Activated B cell treated with CpG ODN at 0.5 μM for 24 hours (primary cell): ENCODE data around the gene DNASE1L3. TPM values are rescaled to one million over a fixed set of nuclear protein-coding genes. Genes with fewer than 3 reads are reported as not detected.

ENCODE experiments used
- ATAC-seq: fragments of 200-7000 bp; cut with Tn5 transposase; one replicate; pipeline ENCODE4 v1.10.0; 2021; ENCODE audit warnings: low read depth, mild to moderate bottlenecking, moderate library complexity
- CTCF ChIA-PET: fragments of 350-600 bp; sonication (Branson Sonifier 250); formaldehyde crosslinking; loops from one replicate; lab custom pipeline; 2021; ENCODE audit warnings: antibody characterized with exemption; lab: Charles Lee
- POLR2A ChIA-PET: fragments of 350-600 bp; sonication (Branson Sonifier 250); formaldehyde crosslinking; loops from one replicate; lab custom pipeline; 2021; ENCODE audit warnings: antibody characterized with exemption; lab: Charles Lee
- DNase-seq: peaks from one replicate; pipeline ENCODE4 v3.0.0; 2022
- H3K27ac Mint-ChIP-seq: one replicate; pipeline ENCODE4 v1.8.0; 2020; ENCODE audit warnings: mixed read lengths
- H3K27me3 Mint-ChIP-seq: one replicate; pipeline ENCODE4 v1.8.0; 2021; ENCODE audit warnings: mixed read lengths
- H3K36me3 Mint-ChIP-seq: one replicate; pipeline ENCODE4 v1.8.0; 2021; ENCODE audit warnings: low read depth, mixed read lengths
- H3K4me1 Mint-ChIP-seq: one replicate; pipeline ENCODE4 v1.8.0; 2021; ENCODE audit warnings: mixed read lengths
- H3K4me3 Mint-ChIP-seq: one replicate; pipeline ENCODE4 v1.8.0; 2020; ENCODE audit warnings: mild to moderate bottlenecking, mixed read lengths
- H3K9me3 Mint-ChIP-seq: one replicate; pipeline ENCODE4 v1.8.0; 2020; ENCODE audit warnings: mixed read lengths
- intact Hi-C: fragments of 100-400 bp; cut with micrococcal nuclease; formaldehyde crosslinking; loops from one replicate; pipeline ENCODE4 v1.15.1; 2024
- total RNA-seq: library from RNA; stranded (reverse); gene quantifications from 2 replicates; pipeline ENCODE4 v1.2.3, GENCODE V29; 2022
- TF ChIP-seq, protein P1 (sequence below): fragments of 200-600 bp; IDR thresholded peaks from one replicate; pipeline ENCODE4 v1.8.0; 2022; ENCODE audit warnings: antibody characterized with exemption, mild to moderate bottlenecking

The DNASE1L3 gene
- total RNA-seq, 1 donor from 2014 or later: 8.1 TPM

DNA sequence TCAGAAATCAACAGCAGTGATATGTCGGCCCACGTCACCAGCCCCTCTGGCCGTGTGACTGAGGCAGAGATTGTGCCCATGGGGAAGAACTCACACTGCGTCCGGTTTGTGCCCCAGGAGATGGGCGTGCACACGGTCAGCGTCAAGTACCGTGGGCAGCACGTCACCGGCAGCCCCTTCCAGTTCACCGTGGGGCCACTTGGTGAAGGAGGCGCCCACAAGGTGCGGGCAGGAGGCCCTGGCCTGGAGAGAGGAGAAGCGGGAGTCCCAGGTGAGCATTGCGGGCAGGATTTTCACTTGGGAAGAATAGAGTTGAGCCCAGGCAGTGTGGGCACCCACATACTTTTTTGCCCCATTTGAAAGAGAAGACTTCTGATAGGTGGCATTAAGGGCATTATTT lies 57.4 kb downstream of the DNASE1L3 start:
- CTCF ChIA-PET: no interaction called here

DNA sequence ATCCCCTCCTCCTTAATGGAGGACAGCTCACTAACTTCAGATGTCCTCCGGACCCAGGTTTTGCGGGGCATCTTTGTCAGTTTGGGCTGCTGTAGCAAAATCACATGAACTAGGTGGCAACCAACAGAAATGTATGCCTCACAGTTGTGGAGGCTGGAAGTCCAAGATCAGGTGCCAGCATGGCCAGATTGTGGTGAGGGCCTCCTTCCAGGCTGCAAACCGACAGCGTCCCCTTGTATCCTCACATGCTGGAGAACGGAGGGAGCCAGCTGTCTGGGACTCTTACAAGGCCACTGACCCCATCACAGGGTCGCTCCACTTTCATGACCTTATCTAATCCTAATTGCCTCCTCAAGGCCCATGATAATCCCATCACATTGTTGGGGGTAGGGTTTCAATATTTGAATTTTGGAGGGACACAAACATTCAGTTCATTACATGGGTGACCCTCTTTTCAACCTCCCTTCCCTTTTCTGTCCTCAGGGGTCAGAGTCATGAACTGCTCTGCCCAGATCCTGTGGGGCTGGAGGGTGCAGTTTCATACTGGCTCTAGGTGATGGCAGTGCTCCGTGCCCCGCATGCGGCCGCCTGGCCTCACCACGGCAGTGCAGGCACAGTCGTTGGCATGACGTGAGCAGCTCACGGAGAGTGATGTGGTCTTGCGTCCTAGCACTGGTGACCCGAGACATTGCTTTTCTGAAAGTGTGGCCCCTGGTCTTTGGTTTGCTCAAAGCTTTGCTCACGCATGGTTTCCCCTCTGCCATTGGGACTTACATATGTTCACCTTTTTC lies 58.4 kb downstream of the DNASE1L3 start:
- H3K36me3 Mint-ChIP-seq: peaks cover 60% of the 10 kb centered on the region
- no peaks in the 10 kb centered on the region for H3K4me1 Mint-ChIP-seq
- no peak overlapping the region for H3K27ac Mint-ChIP-seq
- no peak overlapping the region for H3K4me3 Mint-ChIP-seq
- intact Hi-C loops: no loop called here
- no peak for DNase-seq
- TF ChIP-seq, protein P1, sequence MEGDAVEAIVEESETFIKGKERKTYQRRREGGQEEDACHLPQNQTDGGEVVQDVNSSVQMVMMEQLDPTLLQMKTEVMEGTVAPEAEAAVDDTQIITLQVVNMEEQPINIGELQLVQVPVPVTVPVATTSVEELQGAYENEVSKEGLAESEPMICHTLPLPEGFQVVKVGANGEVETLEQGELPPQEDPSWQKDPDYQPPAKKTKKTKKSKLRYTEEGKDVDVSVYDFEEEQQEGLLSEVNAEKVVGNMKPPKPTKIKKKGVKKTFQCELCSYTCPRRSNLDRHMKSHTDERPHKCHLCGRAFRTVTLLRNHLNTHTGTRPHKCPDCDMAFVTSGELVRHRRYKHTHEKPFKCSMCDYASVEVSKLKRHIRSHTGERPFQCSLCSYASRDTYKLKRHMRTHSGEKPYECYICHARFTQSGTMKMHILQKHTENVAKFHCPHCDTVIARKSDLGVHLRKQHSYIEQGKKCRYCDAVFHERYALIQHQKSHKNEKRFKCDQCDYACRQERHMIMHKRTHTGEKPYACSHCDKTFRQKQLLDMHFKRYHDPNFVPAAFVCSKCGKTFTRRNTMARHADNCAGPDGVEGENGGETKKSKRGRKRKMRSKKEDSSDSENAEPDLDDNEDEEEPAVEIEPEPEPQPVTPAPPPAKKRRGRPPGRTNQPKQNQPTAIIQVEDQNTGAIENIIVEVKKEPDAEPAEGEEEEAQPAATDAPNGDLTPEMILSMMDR: no peak
- no peaks in the 10 kb centered on the region for H3K27me3 Mint-ChIP-seq
- no peaks in the 10 kb centered on the region for H3K9me3 Mint-ChIP-seq
- ChIA-PET POLR2A (no interaction called here), CTCF (no interaction called here)
- ATAC-seq: no peak

More for the DNA sequence above, 57.4 kb downstream of the DNASE1L3 start:
- Mint-ChIP-seq H3K4me3 (no peak overlapping the region), H3K9me3 (no peaks in the 10 kb centered on the region), H3K27ac (no peak overlapping the region), H3K27me3 (no peaks in the 10 kb centered on the region), H3K4me1 (no peaks in the 10 kb centered on the region), H3K36me3 (peaks cover 60% of the 10 kb centered on the region)
- no peak for DNase-seq
- ATAC-seq: no peak
- TF ChIP-seq, protein P1: no peak
- intact Hi-C loops: no loop called here
- POLR2A ChIA-PET: no interaction called here

DNA sequence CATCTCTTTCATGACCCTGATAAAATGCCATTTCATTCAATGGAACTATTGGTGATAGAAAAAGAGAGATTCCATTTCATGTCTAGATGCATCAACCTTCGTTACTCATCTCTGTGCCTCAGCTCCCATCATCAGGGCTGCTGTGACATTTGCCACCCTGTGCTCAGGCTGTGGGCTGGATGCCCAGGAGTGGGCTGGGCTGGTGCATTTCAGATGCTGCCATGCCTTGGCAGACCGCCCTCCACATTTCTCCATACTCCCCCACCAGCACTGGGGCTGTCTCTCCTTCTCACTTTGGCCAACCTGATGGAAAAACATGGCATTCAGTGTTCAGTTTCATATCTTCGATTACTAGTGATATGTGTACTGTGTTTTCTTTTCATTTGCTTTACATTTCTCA lies 59.1 kb downstream of the DNASE1L3 start:
- ChIA-PET POLR2A (no interaction called here), CTCF (no interaction called here)
- Mint-ChIP-seq H3K4me1 (no peaks in the 10 kb centered on the region), H3K27ac (no peak overlapping the region), H3K27me3 (no peaks in the 10 kb centered on the region), H3K4me3 (no peak overlapping the region), H3K36me3 (peaks cover 63% of the 10 kb centered on the region), H3K9me3 (no peaks in the 10 kb centered on the region)
- intact Hi-C loops: no loop called here
- ATAC-seq: no peak
- DNase-seq: no peak
- TF ChIP-seq, protein P1: no peak

DNA sequence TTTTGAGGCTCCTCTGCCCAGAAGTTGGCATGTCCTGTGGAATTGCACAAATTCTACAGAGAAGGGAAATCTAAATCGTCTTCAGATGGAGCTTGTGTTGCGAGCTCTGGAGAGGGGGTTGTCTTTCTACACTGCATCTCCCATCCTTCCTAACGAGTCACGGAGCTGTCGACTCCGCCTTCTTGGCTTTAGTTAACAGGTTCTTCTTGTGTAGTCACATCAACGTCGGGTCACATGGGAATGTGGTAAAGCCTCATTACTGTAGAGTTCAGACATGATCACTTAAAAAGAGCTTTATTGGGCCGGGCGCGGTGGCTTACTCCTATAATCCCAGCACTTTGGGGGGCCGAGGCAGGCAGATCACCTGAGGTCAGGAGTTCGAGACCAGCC lies 60.0 kb downstream of the DNASE1L3 start:
- no peak overlapping the region for H3K4me3 Mint-ChIP-seq
- intact Hi-C loops: no loop called here
- ATAC-seq (no peak), DNase-seq (no peak)
- TF ChIP-seq, protein P1: no peak
- no peaks in the 10 kb centered on the region for H3K4me1 Mint-ChIP-seq
- H3K9me3 Mint-ChIP-seq: no peaks in the 10 kb centered on the region
- no peak overlapping the region for H3K27ac Mint-ChIP-seq
- no peaks in the 10 kb centered on the region for H3K27me3 Mint-ChIP-seq
- CTCF ChIA-PET: no interaction called here
- peaks cover 68% of the 10 kb centered on the region for H3K36me3 Mint-ChIP-seq
- POLR2A ChIA-PET: no interaction called here

DNA sequence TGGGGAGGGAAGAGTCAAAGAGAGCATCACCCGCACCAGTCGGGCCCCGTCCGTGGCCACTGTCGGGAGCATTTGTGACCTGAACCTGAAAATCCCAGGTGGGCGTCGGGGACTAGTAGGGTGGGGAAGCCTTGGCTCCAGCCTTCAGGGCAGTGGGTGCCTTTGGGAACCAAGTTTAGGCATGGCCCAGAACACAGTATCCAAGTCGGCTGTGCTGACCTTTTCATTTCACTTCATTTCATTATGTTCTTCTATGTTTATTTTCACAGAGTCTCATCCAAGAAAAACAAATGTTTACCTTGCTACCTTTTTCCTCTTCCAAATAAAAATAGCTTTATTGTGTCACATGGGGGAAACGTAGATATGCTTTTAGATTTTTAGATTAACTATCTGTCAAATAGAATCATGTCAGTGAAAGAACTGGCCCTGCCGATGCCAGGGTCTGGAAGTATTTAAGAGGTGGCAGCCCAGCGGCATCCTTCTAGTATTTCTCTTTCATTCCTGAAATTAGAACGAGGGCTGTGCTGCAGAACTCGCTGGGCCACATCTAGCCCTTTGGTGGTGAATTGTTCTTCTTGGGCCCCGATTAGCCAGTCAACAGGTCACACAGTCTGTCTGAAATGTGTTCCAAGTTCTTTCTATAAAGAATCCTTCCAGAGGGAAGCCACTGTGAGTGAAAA lies 60.5 kb downstream of the DNASE1L3 start:
- Mint-ChIP-seq H3K9me3 (no peaks in the 10 kb centered on the region), H3K4me1 (no peaks in the 10 kb centered on the region), H3K4me3 (no peak overlapping the region), H3K36me3 (peaks cover 68% of the 10 kb centered on the region), H3K27me3 (no peaks in the 10 kb centered on the region), H3K27ac (no peak overlapping the region)
- DNase-seq (no peak), ATAC-seq (no peak)
- ChIA-PET POLR2A (no interaction called here), CTCF (no interaction called here)
- intact Hi-C loops: no loop called here
- TF ChIP-seq, protein P1: no peak
